MM.1S (cell line): Measurements from ENCODE around the gene RGS19.
A peak's percentile ranks its signal among the peaks of the same experiment; 100 is the strongest.

Experiments used
- DNase-seq: peaks from one replicate; pipeline ENCODE4 v3.0.0-alpha.2; 2015
- H2AFZ ChIP-seq: fragments of 300-600 bp; sonication (generic); 2 replicates; pipeline ENCODE4 v1.6.0; 2016; ENCODE audit warnings: antibody characterized with exemption, low read length
- H3F3A ChIP-seq: fragments of 300-600 bp; sonication (generic); 2 replicates; pipeline ENCODE4 v1.6.1; 2016; ENCODE audit warnings: mild to moderate bottlenecking, antibody characterized with exemption, low read length, moderate library complexity, mixed read lengths; ENCODE audit not compliant: insufficient read depth
- H3K27ac ChIP-seq: fragments of 300-600 bp; sonication (generic); 2 replicates; pipeline ENCODE4 v1.5.1; 2016; ENCODE audit warnings: mild to moderate bottlenecking, low read length
- H3K27me3 ChIP-seq: fragments of 300-600 bp; sonication (generic); replicated peaks from 2 replicates; pipeline ENCODE4 v1.6.0; 2016; ENCODE audit warnings: low read length; ENCODE audit not compliant: insufficient read depth
- H3K36me3 ChIP-seq: fragments of 300-600 bp; sonication (generic); replicated peaks from 2 replicates; pipeline ENCODE4 v1.6.1; 2016; ENCODE audit warnings: mild to moderate bottlenecking, low read length, mixed read lengths; ENCODE audit not compliant: insufficient read depth
- H3K4me1 ChIP-seq: fragments of 300-600 bp; sonication (generic); 2 replicates; pipeline ENCODE4 v1.6.1; 2016; ENCODE audit warnings: low read length, mixed read lengths
- H3K4me2 ChIP-seq: fragments of 300-600 bp; sonication (generic); 2 replicates; pipeline ENCODE4 v1.6.0; 2016; ENCODE audit warnings: low read depth, low read length
- H3K4me3 ChIP-seq: fragments of 300-600 bp; sonication (generic); 2 replicates; pipeline ENCODE4 v1.5.1; 2016; ENCODE audit warnings: low read length, mixed read lengths
- H3K79me2 ChIP-seq: fragments of 300-600 bp; sonication (generic); 2 replicates; pipeline ENCODE4 v1.6.1; 2016; ENCODE audit warnings: mixed run types, low read length, mixed read lengths
- H3K9ac ChIP-seq: fragments of 300-600 bp; sonication (generic); 2 replicates; pipeline ENCODE4 v1.6.1; 2016; ENCODE audit warnings: low read length, mixed read lengths
- H3K9me2 ChIP-seq: fragments of 300-600 bp; sonication (generic); replicated peaks from 2 replicates; pipeline ENCODE4 v1.6.1; 2016; ENCODE audit warnings: mild to moderate bottlenecking, low read length, mixed read lengths; ENCODE audit not compliant: insufficient read depth
- H3K9me3 ChIP-seq: fragments of 300-600 bp; sonication (generic); replicated peaks from 2 replicates; pipeline ENCODE4 v1.6.1; 2016; ENCODE audit warnings: mild to moderate bottlenecking, low read length, mixed read lengths; ENCODE audit not compliant: insufficient read depth
- H4K20me1 ChIP-seq: fragments of 300-600 bp; sonication (generic); 2 replicates; pipeline ENCODE4 v1.6.1; 2016; ENCODE audit warnings: mild to moderate bottlenecking, low read length, moderate library complexity, mixed read lengths; ENCODE audit not compliant: insufficient read depth
- EZH2 ChIP-seq: fragments of 300-600 bp; sonication (generic); optimal IDR thresholded peaks from 2 replicates; pipeline ENCODE3; 2017; ENCODE audit warnings: low read depth, mild to moderate bottlenecking, antibody characterized with exemption, low read length, mixed read lengths
- EZH2phosphoT487 ChIP-seq: fragments of 300-600 bp; sonication (generic); IDR thresholded peaks from 2 replicates; pipeline ENCODE4 v1.6.1; 2018; ENCODE audit warnings: antibody characterized with exemption, low read length
- TF ChIP-seq, protein P1 (sequence below): fragments of 300-600 bp; sonication (generic); IDR thresholded peaks from 2 replicates; pipeline ENCODE4 v1.5.1; 2016; ENCODE audit warnings: antibody characterized with exemption, low read length, mixed read lengths

RGS19 gene

GRCh38 chr20:64038565-64039292, 40.6 kb downstream of the RGS19 start:
- Histone ChIP-seq H3F3A (no peaks in the 10 kb centered on the region), H4K20me1 (no peaks in the 10 kb centered on the region), H3K79me2 (no peaks in the 10 kb centered on the region), H3K4me1 (no peaks in the 10 kb centered on the region), H3K36me3 (no peaks in the 10 kb centered on the region), H3K27ac (no peak overlapping the region), H3K9ac (peak overlapping the region; percentile 23; the same call in 1 of the 2 replicates), H3K27me3 (peaks cover 41% of the 10 kb centered on the region), H3K9me2 (no peaks in the 10 kb centered on the region), H3K4me3 (peak overlapping the region; percentile 77), H3K9me3 (no peaks in the 10 kb centered on the region), H2AFZ (peak overlapping the region; percentile 99), H3K4me2 (peak overlapping the region; percentile 98)
- DNase-seq = peak; percentile 77
- no peak for TF ChIP-seq EZH2phosphoT487
- TF ChIP-seq, protein P1, sequence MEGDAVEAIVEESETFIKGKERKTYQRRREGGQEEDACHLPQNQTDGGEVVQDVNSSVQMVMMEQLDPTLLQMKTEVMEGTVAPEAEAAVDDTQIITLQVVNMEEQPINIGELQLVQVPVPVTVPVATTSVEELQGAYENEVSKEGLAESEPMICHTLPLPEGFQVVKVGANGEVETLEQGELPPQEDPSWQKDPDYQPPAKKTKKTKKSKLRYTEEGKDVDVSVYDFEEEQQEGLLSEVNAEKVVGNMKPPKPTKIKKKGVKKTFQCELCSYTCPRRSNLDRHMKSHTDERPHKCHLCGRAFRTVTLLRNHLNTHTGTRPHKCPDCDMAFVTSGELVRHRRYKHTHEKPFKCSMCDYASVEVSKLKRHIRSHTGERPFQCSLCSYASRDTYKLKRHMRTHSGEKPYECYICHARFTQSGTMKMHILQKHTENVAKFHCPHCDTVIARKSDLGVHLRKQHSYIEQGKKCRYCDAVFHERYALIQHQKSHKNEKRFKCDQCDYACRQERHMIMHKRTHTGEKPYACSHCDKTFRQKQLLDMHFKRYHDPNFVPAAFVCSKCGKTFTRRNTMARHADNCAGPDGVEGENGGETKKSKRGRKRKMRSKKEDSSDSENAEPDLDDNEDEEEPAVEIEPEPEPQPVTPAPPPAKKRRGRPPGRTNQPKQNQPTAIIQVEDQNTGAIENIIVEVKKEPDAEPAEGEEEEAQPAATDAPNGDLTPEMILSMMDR = peak; percentile 53

DNA sequence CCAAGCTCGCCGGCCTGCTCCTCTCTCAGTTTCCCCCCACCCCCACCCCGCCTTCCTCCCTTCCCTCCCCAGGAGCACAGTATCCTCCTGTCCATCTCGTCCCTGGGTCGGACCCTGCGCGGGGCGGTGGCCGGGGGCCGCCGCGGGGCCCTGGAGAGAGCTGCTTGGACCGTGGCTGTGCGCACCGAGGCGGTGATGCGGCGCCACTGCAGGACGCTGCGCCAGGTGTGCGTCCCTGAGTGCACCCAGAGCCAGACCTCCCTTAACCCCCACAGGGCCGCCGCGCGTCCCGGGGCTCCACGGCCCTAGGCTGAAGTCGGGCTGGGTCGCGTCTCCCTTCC, 41.1 kb downstream of the RGS19 start:
- Histone ChIP-seq H3K4me2 (peak overlapping the region; percentile 98), H3K4me3 (peak overlapping the region; percentile 77; the same call in 1 of the 2 replicates), H3K27me3 (peaks cover 36% of the 10 kb centered on the region), H3K27ac (no peak overlapping the region), H3K9ac (no peak overlapping the region), H2AFZ (no peak overlapping the region), H3K4me1 (no peaks in the 10 kb centered on the region), H3K9me3 (no peaks in the 10 kb centered on the region), H3F3A (no peaks in the 10 kb centered on the region), H3K9me2 (no peaks in the 10 kb centered on the region), H3K79me2 (no peaks in the 10 kb centered on the region), H3K36me3 (no peaks in the 10 kb centered on the region), H4K20me1 (no peaks in the 10 kb centered on the region)
- TF ChIP-seq EZH2phosphoT487 (no peak), EZH2 (no peak)
- TF ChIP-seq, protein P1 = no peak
- DNase-seq = peak; percentile 44

DNA sequence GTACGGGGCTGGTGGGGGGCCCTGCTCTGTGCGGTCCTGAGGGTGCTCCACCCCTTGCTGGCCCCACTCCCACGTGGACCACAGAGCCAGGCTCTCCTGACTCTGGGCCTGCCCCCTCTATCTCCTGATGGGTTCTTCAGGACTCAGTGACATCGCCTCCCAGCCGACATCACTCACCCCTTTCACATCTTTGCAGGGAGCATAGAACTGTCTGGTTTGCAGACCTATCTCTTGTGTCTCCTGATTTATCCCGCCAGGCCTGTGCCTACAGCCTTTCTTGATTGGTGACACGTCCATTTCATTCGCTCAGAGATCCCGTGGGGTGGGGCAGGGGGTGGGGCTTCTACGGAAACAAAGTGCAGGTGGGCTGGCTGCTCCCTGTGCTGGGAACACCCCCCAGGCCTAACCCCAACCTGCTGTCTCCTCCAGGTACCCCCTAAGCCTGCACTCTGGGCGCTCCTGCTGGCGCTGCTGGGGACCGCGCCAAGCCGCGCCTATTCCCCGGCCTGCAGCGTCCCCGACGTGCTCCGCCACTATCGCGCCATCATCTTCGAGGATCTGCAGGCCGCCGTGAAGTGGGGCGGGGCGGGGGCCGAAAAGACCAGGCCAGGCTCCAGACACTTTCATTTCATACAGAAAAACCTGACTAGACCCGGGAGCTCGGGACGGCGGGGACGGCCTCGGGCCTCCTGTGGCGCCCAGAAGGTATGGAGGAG, 41.7 kb downstream of the RGS19 start:
- Histone ChIP-seq H3K9me2 (no peaks in the 10 kb centered on the region), H3K4me3 (peak overlapping the region; percentile 77; the same call in 1 of the 2 replicates), H3K27me3 (peaks cover 36% of the 10 kb centered on the region), H4K20me1 (no peaks in the 10 kb centered on the region), H3K79me2 (no peaks in the 10 kb centered on the region), H2AFZ (no peak overlapping the region), H3K9me3 (no peaks in the 10 kb centered on the region), H3K9ac (no peak overlapping the region), H3K27ac (no peak overlapping the region), H3K4me1 (no peaks in the 10 kb centered on the region), H3K36me3 (no peaks in the 10 kb centered on the region), H3K4me2 (peak overlapping the region; percentile 98), H3F3A (no peaks in the 10 kb centered on the region)
- DNase-seq = no peak
- TF ChIP-seq EZH2 (no peak), EZH2phosphoT487 (no peak)
- TF ChIP-seq, protein P1 = no peak
